Measurements from ENCODE around the gene F11R.
"Not testable (repeated sequence)": the region's sequence is repeated elsewhere in the genome, so short reads cannot be mapped to it uniquely, and the experiment has no call there.

The F11R gene

DNA sequence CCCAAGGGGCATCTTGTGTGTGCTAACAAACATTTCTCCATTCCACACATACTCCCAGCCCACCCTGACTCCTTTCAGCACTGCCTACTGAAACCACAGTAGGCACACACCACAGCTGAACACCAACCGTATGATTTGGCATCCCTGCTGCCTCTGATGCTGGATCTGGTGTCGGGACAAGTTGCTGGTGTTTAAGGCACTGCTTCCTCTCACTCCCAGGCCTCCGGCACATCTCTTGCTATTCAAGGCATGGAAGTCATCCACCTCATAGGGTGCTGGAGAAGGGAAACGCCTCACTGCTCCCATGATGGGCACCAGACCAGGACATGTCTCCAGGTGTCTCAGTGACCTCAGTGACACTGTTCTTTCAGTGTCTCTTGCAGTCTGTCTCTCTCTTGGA, 64.0 kb downstream of the F11R start:
- no peak for DNase-seq

DNA sequence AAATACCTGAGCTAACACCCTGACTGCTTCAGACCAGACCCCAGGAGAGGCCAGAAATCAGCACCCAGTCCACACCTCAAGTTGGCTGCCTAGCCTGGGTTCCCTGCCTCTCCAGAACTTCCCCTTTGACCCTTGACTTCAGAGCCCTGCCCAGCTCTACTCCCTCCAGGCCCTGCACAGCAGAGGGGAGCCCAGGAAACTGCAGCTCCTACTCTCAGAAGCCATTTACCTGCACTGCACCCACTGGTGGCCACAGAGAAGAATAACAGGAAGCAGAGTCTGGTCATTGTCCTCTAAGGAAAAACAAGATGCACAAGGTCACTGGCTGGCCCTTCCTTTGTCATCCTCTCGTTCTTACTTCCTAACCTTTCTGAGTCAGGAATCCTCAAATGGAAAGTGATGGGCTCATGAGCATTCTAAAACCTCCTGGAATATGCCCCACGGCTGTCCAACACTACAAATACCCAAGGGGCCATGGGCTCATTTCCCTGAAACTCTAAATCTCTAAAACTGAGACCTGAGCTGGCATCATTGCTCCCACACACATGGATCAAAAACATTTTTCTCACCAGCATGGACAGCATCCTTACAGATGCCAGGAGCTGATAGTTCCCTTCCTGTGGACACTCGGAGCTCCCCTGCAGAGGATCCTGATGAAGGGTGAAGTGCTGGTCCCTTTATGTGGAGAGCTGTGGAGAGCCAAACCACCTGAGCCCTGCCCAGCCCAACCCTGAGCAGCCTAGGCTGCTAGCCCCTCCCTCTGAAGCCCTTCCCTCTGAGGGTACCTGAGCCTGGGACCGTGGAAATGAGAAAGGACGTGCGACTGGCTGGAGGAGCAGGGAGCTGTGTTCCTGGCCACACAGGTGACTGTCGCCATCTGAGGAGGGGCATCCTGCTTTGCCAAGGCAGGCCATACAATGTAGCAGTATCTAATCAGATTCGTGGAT, 66.5 kb downstream of the F11R start, which contains the start of gene ITLN2:
TSS of gene ITLN2 (minus strand) at position 652 of the 947 bp plus-strand sequence. CDS start at position 584, 68 bp downstream.
- DNase-seq, result peak; percentile 18

GRCh38 chr1:160953030-160953429, 67.9 kb downstream of the F11R start:
- DNase-seq, result no peak

DNA sequence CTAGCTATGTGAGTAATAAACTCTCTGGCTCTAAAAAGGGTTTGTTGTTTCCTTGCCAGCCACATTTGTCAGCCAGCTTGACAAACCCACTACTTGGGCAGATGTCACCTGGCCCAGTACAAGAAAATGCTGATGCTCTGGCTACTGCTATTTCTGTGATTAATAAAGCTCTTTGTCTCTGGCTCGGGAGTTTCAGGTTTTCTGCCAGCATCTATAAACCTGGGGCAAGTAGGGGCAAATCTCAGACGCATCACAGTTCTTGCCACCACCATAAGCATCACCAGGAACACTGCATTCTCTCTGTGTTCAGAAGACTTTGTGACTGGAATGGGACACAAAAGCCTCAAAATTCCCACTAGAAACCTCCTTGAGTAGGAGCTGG, 68.8 kb downstream of the F11R start:
- DNase-seq, result no peak

DNA sequence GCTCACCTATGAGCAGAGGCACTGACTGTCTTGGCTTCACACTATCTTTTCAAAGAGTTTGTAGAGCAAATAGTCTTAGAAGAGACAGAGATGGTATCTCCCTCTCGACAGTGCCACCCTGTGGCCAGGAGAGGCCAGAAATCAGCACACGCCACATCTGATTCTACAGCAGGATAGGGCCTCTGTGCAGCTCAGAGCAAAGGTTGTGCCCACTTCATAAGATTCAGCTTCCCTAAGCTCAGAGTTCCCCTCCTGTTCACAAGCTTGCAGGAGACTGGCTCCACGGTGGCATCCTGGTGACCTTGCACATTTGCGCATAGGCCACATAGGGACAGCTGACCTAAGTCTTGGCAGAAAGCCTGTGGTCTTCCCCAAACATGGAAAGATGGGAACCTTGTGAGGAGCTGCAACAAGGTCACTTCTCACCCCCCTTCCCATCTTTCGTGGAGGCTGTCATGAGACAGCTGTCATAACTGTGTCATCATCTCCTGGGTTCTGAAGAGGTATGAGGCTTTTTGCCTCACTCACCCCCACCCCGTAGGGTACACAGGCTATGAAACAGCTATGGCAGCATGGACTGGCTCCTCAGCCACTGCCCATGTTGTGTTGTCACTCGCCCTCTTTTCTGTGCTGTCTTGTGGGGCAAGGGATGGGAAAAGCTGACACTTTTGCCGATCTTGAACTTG, 69.4 kb downstream of the F11R start:
- peak; percentile 59 for DNase-seq

- DNase-seq, result no peak
These were observed 70.3 kb downstream of the F11R start for GRCh38 chr1:160950657-160951056.

DNA sequence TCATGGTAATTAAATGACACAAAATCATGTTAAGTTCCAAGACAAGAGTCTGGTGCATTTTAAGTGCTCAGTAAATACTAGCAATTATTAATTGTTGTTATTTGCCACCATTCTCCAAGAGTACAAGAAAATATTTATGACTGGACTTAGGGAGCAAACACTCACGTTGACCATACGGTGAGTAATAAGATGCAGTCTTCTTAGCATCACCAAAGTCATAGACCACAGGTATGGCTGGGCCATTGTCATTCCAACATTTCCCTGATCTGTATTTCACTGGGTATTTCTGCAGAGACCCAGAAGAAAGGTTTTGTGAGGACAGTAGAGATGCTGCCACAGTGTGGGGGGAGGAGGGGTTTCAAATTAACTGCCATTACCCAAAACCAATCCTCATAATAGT, 71.1 kb downstream of the F11R start:
- DNase-seq, result no peak

DNA sequence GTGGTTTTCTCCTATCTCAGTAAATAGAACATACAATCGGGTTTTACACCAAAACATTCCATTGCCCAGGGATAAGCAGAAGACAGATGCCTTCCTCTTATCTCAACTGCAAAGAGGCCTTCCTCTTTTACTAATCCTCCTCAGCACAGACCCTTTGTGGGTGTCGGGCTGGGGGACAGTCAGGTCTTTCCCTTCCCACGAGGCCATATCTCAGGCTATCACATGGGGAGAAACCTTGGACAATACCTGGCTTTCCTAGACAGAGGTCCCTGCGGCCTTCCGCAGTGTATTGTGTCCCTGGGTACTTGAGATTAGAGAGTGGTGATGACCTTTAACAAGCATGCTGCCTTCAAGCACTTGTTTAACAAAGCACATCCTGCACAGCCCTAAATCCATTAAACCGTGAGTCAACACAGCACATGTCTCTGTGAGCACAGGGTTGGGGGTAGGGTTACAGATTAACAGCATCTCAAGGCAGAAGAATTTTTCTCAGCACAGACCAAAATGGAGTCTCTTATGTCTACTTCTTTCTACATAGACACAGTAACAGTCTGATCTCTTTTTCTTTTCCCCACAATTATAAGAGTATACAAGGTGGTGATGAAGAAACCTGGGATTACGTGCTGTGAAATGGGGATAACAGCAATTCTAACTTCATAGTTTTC, 71.6 kb downstream of the F11R start:
- DNase-seq, result peak; percentile 81

DNA sequence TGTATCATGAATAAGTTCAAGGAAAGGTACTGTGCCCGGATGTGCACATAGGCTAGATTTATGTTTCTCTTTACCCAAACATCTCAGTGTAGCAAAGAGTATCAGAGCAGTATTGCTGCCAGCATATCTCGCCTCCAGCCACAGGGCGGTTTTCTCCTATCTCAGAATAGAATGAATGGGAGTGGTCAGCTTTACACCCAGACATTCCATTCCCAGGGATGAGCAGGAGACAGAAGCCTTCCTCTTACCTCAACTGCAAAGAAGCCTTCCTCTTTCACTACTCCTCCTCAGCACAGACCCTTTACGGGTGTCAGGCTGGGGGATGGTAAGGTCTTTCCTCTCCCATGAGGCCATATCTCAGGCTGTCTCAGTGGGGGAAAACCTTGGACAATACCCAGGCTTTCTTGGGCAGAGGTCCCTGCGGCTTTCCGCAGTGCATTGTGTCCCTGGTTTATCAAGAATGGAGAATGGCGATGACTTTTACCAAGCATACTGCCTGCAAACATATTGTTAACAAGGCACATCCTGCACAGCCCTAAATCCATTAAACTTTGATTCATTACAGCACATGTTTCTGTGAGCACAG, 73.7 kb downstream of the F11R start:
- DNase-seq, result not testable (repeated sequence)

- not testable (repeated sequence) for DNase-seq
These were observed 75.1 kb downstream of the F11R start for GRCh38 chr1:160945881-160946280.

Measured in DMS153 (cell line).